DMS114 treated with DMSO at 0.1 percent for 48 hours (cell line): ENCODE data around the gene SPDEF.

Experiments used
- DNase-seq: peaks from one replicate; lab custom pipeline; 2025; ENCODE audit not compliant: unreplicated experiment; lab: John Stamatoyannopoulos, UW

The SPDEF gene

GRCh38 chr6:34515473-34516387 lies 40.4 kb downstream of the SPDEF start:
- no peak for DNase-seq

- DNase-seq: no peak
Observed at GRCh38 chr6:34514593-34515472, 41.3 kb downstream of the SPDEF start.

- DNase-seq: no peak
Observed at GRCh38 chr6:34514112-34514511, 42.0 kb downstream of the SPDEF start.

GRCh38 chr6:34513646-34514045 lies 42.5 kb downstream of the SPDEF start:
- no peak for DNase-seq

- DNase-seq: no peak
Observed at GRCh38 chr6:34512738-34513115, 43.4 kb downstream of the SPDEF start.

DNA sequence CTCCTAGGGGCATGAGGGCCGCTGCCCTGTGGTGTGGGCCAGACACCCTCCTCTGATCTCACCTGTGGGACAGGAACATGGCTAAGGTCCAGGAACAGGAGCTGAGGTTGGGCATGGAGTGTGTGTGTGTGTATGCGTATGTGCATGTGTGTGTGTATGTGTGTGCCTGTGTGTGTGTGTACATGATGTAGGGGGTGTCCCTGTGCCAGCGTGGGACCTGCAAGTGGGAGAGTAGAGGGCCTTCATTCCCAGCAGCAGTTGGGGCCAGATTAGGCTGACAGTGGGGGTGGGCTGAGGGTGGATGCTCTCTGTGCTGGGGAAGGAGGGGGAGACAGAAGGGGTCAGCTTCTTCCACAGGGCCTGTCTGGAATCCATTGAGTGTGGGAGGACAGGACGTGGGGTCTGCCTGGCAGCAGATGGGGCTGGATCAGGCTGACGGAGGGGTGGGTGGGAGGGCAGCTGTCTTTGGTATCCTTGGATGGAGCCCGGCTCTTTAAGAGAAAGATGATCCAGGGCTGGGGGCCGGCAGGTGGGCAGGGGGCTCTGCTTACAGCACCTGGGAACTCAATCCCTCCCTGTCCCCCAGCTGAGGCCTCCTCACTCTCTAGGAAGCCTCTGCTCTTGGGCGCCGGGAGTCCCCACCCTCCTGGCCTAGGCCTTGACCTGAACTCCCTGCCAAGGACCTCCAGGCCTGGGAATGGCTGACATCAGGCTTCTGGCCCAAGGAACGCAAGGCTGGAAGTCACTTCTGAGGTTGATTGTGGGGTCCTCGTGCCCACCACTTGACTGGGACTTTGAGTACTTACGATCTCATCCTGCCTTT lies 44.0 kb downstream of the SPDEF start:
- no peak for DNase-seq

DNA sequence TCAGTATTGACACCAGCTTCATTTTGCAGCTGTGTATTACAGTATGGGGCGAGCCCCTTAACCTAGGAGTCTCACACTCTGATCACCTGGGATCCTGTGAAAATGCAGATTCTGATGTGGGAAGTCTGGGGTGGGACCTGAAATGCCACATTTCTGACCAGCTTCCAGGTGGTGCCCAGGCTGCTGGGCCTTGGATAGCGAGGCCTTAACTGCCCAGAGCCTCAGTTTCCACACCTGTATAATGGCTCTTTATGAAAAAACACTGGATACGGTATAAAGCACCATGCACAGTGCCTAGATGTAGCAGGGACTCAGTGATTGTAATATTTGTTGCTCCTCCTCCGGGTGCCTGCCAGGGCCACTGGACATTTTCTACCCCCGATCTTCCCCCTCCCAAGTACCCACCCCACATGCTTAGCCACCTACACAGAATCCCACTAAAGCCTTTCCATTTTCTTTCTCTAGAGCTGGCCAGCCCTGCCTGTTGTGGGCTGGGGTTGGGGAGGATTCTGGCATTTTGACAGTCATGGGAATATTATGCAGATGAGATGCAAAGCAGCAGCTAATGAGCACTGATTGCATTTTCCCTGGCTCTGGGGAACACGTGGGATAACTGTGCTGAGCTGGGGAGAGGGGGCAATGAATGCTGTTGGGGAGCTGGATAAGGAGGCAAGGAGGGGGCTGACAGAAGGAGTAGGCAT lies 44.8 kb downstream of the SPDEF start:
- DNase-seq: no peak

DNA sequence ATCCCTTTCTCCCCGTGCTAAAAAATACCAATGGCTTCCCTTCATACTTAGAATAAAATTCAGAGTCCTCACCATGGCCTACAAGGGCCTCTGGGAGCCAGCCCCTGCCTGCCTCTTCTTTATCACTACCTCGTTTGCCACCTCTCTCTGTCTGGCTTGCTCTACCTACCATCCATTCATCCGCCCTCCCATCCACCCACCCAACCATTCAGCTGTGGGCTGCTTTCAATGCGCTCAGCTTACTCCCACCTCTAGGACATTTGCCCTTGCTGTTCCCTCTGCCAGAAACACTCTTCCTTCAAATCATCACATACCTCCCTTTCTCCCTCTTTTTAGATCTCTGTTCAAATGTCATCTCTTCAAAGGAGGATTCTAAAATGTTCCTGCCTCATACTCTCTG lies 45.8 kb downstream of the SPDEF start:
- DNase-seq: no peak

DNA sequence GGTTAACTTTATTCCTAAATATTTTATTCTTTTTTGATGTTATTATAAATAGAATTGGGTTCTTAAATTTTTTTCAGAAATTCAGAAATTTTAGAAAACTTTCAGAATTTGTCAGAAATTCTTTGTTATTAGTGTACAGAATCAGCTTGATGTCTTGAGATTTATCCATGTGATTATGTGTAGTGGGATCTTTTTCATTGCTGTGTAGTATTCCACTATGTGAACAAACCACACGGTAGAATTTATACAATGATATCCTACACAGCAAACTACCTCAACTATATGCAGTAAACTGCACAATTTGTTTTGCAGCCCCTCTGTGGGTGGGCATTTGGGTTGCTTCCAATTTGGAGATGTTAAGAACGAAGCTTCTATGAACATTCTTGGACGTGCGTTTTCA lies 46.3 kb downstream of the SPDEF start:
- DNase-seq: no peak

DNA sequence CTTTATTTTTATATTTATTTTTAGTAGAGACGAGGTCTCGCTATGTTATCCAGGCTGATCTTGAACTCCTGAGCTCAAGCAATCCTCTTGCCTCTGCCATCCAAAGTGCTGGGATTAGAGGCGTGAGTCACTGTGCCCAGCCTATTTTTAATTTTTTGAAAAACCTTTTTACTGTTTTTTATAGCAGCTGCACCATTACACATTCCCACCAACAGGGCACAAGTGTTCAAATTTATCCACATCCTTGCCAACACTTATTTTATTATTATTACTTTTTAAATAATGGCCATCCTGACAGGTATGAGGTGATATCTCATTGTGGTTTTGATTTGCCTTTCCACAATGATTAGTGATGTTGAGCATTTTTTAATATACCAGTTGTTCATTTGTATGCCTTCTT lies 47.7 kb downstream of the SPDEF start:
- DNase-seq: no peak

DNA sequence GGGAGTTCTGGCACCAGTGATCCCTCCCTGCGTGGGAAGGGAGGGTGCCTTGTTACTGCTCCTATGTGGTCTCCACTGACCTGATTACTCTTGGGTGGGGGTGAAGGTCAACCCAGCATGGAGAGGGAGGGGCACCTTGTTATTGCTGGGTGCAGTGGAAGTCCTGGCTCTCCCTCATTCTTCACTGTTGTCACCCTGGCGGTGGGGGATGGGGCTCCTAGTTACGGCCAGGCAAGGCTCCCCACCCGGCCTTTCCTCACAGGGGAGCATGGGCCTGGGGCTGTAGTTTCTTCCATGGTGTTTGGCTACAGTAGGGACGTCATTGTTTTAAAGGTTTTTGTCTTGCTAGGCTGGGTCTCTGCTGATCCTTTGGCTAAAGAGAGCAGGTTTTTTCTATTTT lies 49.4 kb downstream of the SPDEF start:
- DNase-seq: no peak

DNA sequence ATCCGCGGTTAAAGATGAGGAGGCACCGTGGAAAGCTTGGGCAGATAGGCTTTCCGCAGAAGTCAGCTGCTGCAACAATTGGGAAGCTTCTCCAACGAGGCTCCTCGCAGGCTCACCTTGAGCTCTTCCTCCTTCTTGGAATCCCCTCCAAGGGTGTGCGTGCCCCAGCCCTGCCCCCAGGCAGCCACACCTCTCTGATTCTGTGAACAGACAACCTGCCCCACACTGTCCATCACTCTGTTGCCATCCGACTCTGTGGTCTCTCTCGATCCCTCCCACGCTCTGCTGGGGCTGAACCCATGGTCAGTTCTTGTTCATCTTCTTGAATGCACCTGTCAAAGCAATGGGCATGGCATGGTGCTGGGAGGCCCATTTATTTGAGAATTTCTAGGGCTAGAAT lies 58.7 kb downstream of the SPDEF start:
- no peak for DNase-seq

- no peak for DNase-seq
Observed at GRCh38 chr6:34496103-34496685, 59.9 kb downstream of the SPDEF start.

- no peak for DNase-seq
Observed at GRCh38 chr6:34494973-34495372, 61.2 kb downstream of the SPDEF start.

DNA sequence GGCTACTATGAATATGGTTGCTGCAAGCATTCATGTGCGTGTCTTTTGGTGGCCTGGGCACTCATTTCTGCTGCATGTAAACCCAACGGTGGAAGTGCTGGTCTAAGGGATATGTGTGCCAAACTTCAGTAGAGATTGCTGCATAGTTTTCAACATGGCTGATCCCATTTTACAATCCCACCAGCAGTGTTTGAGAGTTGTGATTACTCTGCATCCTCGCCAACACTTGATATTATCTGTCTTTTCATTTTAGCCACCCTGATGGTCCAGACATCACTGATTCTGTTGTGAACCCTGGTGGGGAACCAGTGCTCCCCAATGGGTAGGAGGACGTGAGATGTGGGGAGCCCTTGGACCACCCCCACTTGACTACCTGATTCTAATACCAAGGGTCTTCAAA lies 62.8 kb downstream of the SPDEF start:
- DNase-seq: no peak

- no peak for DNase-seq
Observed at GRCh38 chr6:34491091-34491430, 65.1 kb downstream of the SPDEF start.

- no peak for DNase-seq
Observed at GRCh38 chr6:34490390-34491090, 65.6 kb downstream of the SPDEF start.

- no peak for DNase-seq
Observed at GRCh38 chr6:34489207-34489805, 66.8 kb downstream of the SPDEF start.
